GM23248 (cell line): ENCODE results near the gene TP53I13.

Source experiments
- EZH2 ChIP-seq: fragments of 200-600 bp; sonication (generic); IDR thresholded peaks from 2 replicates; pipeline ENCODE4 v1.6.1; 2018; ENCODE audit warnings: antibody characterized with exemption, mild to moderate bottlenecking; ENCODE audit not compliant: insufficient read depth, poor library complexity, severe bottlenecking
- EZH2phosphoT487 ChIP-seq: fragments of 200-600 bp; sonication (generic); IDR thresholded peaks from 2 replicates; pipeline ENCODE4 v1.6.1; 2018; ENCODE audit warnings: antibody characterized with exemption, moderate library complexity, mild to moderate bottlenecking, low read depth; ENCODE audit not compliant: insufficient read depth

- TF ChIP-seq EZH2phosphoT487: no peak
- TF ChIP-seq EZH2: no peak
Measured at GRCh38 chr17:29592850-29593551, 24.5 kb downstream of the TP53I13 start, which contains the start of gene ANKRD13B.
